Hematopoietic multipotent progenitor cell treated with erythropoietin and hydrocortisone succinate and interleukin-3 and kit ligand, for 17 days (in vitro differentiated cells): Measurements from ENCODE around the gene DIAPH3.
"Not testable (repeated sequence)": the region's sequence is repeated elsewhere in the genome, so short reads cannot be mapped to it uniquely, and the experiment has no call there.

ENCODE experiments used
- DNase-seq: peaks from one replicate; pipeline ENCODE4 v3.0.0-alpha.2; 2015; ENCODE audit warnings: low spot score

DIAPH3 gene, protein sequence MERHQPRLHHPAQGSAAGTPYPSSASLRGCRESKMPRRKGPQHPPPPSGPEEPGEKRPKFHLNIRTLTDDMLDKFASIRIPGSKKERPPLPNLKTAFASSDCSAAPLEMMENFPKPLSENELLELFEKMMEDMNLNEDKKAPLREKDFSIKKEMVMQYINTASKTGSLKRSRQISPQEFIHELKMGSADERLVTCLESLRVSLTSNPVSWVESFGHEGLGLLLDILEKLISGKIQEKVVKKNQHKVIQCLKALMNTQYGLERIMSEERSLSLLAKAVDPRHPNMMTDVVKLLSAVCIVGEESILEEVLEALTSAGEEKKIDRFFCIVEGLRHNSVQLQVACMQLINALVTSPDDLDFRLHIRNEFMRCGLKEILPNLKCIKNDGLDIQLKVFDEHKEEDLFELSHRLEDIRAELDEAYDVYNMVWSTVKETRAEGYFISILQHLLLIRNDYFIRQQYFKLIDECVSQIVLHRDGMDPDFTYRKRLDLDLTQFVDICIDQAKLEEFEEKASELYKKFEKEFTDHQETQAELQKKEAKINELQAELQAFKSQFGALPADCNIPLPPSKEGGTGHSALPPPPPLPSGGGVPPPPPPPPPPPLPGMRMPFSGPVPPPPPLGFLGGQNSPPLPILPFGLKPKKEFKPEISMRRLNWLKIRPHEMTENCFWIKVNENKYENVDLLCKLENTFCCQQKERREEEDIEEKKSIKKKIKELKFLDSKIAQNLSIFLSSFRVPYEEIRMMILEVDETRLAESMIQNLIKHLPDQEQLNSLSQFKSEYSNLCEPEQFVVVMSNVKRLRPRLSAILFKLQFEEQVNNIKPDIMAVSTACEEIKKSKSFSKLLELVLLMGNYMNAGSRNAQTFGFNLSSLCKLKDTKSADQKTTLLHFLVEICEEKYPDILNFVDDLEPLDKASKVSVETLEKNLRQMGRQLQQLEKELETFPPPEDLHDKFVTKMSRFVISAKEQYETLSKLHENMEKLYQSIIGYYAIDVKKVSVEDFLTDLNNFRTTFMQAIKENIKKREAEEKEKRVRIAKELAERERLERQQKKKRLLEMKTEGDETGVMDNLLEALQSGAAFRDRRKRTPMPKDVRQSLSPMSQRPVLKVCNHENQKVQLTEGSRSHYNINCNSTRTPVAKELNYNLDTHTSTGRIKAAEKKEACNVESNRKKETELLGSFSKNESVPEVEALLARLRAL

DNA sequence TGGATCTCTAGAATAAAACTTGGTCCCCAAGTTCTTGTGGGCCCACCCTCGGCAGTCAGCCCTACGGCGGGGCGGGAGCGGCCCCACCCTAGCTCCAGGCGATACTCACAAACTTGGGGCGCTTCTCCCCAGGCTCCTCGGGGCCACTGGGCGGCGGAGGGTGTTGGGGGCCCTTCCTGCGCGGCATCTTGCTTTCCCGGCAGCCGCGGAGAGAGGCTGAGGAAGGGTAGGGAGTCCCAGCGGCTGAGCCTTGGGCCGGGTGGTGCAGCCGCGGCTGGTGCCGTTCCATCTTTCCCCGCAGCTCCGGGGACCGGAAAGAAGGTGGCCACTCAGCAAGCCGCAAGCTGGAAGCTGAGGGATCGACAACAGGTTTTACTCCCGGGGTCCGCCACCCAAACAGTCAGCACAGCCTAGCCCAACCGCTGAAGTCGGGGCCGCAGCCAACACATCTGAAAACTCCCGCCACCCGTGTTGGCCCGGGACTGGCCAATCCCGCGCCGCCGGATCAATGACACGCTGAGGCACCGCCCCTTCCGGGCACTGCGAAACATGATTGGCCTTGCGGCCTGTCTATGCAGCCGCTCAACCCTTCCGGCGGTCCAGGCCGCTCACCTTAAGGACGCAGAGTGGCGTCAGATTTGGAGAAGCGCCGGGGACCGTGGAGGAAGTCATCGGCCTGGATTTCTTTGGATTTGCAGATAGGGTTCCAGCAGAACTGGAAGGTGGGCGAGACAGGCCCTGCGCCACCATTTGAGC is at the start of gene DIAPH3:
TSS of gene DIAPH3 (minus strand) at position 451 of the 756 bp plus-strand sequence. CDS start at position 289, 162 bp downstream.
- peak; percentile 93 for DNase-seq

DNA sequence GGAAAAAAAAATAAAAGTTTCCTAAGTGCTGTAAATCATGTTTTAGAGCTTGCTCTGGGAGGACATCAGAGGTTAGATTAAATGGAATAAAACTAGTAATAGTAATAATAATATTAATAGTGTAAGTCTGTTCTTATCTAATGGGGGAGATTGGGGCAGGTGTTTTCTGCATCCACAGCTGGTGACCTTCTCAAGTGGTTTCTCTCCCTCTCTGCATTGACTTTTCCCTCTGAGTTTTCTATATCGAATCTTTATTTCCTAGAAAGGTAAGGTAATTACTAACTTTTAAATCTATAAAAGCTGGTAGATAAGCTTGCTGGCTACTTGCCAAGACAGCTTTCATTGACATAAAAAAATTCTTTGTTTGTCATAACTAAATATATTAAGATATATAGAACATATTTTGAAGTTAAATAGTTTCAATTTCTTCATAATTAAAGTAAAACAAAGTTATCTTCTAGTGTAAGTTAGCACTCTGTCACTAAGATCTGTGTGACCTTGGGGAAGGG is 49.6 kb upstream of the DIAPH3 start:
- DNase-seq = no peak

DNA sequence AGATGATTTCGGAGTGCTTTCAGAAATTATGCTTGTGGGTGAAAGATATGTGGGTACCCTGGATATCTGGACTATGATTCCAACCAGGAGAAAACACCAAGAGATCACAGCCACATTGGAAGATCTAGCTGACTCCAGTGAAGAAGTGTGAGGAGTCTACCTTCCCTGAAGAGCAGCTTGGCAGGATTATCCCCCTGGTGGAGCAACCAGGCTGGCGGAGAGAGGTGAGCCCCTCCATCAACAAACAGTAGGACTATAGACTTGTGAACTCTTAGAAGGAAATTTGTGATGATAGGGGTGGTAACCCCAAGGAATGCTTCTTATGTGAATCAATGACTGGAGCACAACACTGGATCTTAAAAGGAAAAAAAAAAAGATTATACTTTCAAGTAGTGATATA is 47.8 kb upstream of the DIAPH3 start:
- DNase-seq = no peak

DNA sequence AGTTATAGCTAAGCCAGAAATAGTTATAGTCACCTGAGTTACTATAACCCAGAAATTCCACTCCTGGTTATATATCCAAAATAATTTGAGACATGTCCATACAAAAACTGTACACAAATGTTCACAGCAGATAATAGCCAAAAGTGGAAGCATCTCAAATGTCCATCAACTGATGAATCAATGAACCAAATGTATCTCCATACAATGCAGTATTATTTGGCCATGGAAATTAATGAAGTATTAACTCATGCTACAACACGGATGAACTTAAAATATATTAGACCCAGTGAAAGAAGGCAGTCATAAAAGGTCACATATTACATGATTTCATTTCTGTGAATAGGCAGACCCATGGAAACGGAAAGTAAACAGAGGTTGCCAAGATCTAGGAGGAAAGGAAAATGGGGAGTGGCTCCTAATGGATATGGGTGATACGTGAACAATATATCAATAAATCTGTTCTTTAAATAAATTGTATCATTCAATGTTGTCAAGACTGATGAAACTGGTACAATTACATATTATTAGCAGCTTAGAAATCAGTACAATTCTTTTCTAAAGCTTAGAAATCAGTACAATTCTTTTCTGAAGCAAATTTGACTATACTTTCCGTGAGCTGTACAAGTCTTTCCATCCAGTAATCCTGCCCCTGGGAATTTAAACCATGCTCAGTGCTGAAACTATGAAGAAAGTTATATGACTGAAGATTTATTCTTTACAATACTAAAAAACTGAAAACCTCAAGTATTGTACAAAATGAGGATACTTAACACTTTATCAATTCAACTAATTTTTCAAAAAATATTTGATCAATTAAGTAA is 47.0 kb upstream of the DIAPH3 start:
- no peak for DNase-seq

DNA sequence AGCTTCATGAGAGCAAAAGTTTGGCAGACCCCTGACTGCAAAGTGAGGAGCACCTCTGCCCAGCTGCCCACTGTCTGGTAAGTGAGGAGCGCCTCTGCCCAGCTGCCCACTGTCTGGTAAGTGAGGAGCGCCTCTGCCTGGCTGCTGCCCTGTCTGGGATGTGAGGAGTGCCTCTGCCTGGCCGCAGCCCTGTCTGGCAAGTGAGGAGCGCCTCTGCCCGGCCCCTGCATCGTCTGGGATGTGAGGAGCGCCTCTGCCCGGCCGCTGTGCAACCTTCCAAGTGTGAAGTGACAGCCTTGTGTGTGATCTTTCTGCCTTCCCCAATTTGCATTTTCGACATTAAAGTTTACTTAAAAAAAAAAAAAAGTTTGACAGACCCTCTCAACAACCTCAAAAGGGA is 41.8 kb upstream of the DIAPH3 start:
- not testable (repeated sequence) for DNase-seq

DNA sequence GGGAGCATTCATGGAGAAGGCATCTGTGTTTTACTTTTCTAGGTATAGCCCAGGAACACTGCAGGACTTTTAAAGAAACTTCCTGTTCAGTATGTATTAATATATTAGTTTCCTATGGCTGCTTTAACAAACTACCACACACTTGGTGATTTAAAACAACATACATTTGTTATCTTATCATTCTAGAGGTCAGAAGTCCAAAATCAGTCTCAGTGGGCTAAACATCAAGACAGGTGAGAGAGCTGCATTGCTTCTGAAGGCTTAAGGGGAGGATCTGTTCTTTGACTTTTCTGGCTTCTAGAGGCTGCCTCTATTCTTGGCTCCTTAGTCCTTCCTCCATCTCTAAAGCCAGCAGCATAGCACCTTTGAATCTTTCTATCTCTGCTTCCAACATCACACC is 37.6 kb upstream of the DIAPH3 start:
- DNase-seq = no peak

DNA sequence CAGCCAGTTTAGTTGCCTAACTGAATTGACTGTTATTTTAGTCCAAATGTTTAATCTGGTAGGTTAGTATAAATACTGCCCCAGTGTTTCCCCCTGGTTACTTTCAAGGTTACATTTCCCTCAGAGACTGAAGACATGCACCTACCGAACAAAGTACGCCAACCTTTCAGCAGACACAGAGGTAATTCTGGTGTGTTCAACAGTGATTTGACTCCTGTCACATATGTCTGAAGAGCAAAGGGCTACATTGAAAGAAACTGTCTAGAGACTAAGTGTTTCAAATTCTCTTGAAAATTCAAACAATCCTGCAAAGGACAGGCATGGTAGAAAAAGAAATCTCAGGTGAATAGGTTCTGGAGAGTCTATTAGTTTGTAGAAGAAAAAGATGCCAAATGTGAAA is 32.2 kb upstream of the DIAPH3 start:
- DNase-seq = not testable (repeated sequence)

DNA sequence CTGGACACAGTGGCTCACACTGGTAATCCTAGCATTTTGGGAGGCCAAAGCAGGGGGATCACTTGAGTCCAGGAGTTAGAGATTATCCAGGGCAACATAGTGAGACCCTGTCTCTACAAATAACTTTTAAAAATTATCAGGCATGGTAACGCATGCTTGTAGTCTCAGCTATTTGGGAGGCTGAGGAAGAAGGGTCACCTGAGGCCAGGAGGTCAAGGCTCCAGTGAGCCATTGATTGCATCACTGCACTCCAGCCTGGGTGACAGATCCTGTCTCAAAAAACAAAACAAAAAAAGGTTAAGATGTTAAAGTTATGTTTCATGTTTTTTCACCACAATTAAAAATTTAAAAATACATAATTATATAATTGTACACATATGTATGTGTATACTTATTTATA is 19.2 kb upstream of the DIAPH3 start:
- no peak for DNase-seq

DNA sequence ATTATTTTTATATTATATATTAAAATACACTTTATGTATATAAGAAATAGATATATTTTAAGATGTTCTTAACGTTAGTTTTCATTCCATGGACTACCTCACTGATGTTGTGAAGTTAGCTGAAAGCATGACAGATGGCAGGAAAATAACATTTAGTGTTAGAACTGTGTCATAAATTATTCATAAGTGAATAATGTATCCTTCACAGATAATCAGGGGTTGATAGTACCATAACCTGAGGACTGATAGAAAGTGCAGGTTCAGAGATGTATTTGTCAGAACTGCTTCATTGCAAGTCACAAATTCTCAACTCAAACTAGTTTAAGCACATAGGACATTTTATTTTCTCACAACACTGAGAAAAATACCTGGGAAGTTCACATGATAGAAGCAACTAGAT is 14.6 kb upstream of the DIAPH3 start:
- DNase-seq = no peak

DNA sequence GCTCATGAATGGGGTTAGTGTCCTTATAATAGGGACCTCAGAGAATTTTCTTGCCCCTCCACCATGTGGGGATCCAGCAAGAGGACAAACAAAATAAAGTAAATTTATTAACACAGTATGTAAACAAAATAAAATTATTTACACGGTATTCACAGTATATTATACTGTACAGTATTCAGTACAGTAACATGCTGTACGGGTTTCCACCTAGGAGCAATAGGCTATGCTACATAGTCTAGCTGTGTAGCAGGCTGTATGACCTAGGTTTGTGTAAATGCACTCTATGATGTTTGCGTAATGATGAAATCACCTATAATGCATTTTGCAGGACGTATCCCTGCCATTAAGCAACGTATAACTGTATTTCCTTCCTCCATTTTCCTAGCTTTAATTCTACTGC is 11.8 kb upstream of the DIAPH3 start:
- DNase-seq = no peak

DNA sequence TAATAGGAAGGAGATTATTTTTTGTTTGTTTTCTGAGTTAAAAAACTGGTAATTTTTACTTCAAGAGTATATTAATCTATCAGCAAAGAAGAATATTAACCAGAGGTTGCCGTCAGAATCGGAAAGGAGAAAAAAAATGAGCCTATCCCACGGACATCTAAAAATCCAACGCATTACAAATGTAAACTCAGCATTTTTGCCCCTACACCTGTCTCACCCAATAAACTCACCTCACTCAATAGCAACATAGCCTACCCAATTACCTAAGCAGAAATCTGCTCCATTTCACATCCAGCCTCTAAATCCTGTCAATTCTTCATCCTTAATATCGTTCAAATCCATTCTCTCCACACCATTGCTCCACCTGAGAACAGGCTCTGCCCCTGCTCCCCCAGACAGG is 10.4 kb upstream of the DIAPH3 start:
- no peak for DNase-seq

DNA sequence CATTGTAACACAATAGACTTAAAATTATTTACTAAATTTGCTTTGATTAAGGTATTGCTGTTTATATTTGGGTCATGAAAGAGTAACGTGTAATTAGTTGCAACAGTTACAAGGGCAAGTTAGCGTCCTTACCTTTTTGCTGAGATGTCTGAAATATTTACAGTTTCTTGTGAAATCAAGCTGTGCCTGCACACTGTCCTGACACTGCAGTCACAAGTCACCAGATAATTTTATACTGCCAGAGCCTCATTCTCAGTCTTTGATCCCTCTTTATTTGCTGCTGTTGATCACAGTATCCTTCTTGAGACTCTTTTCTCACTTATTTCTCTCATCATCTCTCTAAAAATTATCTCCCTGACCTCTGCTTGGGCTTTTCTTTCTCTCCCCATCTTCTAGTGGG is 8.4 kb upstream of the DIAPH3 start:
- DNase-seq = no peak

DNA sequence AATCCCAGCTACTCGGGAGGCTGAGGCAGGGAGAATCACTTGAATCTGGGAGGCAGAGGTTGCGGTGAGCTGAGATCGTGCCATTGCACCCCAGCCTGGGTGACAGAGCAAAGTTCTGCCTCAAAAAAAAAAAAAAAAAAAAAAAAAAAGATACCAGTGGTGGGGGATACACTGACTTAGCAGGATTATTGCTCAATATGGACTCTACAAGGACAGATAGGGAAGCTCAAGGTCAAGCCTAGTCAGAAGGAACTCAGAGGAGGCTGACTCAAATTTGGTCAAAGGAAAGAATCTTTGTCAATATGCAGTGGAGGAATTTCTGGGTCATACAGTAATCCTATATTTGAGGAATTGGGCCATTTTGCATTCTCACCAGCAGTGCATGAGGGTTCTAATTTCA is 6.7 kb upstream of the DIAPH3 start:
- no peak for DNase-seq

DNA sequence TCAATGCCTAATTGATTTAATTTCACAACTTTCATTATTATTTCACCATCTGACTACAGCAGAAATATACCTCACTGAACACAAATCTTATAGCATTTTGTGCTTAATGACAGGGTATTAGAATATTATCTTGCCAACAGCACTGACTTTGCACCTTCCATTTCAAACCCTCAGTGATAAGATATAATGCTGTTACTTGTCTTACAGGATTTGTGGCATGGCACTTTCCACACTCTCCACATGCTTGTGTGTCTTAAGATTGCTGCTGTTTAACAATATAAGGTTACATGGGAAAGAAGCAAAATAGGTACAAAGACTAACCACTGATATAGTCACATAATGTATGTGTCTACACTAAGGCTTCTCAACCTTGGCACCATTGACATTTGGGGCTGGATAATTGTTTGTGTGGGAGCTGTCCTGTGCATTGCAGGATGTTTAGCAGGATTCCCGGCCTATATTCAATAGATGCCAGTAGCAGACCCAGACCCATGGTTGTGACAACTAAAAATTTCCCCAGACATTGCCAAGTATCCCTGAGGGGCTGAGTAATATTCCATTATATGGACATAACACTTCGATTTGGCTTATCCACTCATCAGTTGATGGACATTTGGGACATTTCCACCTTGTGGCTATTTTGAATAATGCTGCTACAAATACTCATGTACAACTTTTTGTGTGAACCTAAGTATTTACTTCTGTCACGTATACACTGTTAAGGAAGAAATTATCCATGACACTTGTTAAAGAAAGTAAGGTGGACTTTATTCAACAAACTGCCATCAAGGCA is 5.7 kb upstream of the DIAPH3 start:
- no peak for DNase-seq

DNA sequence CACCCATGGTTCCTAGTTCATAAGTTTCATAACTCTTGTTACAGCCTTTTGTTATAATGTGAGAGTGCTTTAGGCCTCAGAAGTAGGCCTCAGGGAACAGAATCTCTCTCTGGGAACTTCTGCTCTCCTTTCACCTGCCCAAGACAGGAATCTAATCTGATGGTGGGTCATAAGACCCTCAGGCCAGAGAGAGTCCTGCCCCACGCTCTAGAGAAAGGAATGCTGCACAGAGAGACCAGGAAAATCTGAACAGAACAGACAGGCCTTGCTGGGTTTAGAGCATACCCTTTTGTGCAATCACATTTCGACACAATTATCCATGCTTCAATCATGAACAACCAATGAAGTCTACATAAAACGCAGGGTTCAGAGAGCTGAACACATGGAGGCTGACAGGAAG is 3.4 kb upstream of the DIAPH3 start:
- no peak for DNase-seq

DNA sequence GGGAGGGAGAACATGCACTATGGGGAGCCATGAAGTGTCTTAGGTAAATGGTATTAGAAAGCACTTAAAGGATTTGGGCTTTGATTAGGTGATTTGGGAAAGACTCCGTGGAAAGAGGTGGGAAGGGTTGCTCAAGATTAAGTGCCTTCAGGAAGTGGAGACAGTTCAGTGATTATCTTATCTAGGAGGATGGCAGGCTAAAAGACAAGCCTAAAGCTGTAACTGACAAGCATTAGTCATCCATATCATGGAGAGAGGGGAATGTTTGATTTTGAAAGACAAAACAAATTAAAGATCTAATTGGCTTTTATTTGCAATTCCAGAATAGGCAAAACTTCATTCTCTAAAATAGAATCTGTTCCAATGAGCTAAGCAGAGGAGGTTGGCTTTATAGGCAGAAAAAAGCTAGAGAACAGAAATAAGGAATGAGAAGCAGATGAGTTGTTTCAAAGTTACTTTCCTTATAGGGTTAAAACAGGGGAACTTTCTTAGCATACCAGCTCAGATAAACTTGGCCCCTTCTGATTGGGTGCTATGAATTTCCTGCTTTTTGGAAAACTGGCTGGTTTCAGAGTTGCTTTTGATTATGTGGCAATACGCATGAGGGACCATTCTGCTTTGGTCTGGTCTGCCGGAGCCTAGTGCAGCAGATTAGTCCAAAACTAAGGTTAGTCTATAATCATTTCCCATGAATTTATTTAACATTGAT is 1.8 kb upstream of the DIAPH3 start:
- no peak for DNase-seq

DNA sequence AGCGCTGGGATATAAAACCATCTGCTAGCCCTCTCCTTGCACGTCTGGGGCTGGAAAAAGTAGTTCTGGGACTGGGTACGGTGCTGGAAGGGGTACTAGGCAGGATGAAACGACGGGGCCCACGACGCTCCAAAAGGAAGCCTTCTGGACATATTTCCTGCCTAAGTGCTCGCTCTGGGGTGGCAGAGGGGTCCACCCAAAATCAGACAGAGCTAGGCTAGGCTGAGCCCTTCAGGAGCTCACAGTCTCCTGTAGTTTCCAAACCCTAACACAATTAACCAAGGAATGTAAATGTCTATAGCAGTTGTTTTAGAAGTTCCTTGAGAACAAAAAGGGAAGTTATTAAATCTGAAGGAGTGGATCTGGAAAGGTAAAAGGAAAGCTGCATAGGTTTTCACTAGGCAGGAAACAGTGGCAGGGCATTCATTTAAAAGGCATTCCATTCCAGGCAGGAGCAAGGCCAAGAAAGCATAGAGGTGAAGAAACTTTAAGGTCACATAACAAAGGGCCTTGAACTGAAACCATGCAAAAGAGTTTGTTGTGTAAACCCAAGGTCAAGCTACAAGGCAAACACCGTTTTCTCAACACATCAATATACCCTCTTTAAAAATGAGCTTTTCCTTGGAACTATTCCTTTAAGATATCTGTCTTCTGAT is 634 bp upstream of the DIAPH3 start:
- no peak for DNase-seq

DNA sequence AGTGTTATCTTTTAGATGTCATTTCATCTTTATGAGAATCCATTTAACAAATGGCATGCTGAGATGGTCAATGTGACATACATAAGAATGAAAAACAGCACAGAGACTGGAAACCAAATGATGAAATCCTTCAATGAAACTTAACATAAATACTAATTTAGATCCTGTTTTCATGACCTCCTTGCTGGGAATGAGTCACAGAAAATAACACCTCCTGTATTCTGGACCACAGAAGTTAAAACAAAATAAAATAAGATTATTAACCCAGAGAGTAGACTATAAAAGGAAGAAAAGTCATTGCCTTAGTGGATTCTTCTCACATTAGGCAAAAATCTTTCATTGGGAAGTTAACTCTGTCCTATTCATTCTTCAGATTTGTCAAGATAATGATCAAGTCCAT is 1.6 kb downstream of the DIAPH3 start:
- DNase-seq = peak; percentile 10

DNA sequence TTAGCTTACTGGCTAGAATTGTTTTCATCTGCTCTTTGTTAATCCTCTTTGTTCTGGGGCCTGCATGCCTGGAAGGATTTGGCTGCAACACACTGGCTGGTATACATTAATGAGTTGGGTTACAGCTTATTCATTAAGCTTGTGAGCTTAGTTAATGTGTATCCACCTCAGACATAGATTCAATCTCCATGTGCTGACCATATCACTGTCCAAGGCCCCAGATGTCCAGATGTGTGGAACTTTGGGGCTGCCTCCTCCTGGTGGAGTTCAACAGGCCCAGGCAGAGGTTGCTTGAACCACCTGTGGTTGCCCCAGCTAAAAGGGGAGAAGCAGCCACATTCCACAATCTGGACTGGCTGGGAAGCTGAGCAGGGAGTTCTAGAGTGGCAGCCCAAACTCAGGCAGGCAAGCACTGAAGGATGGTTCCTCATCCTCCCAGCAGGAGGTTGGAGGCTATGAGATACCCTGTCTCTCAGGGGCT is 5.4 kb downstream of the DIAPH3 start:
- DNase-seq = no peak
